Keratinocyte (primary cell): ENCODE measurements around the gene FRMPD1. TPM values are rescaled to one million over a fixed set of nuclear protein-coding genes. Genes with fewer than 3 reads are reported as not detected.

Source experiments
- DNase-seq: peaks from one replicate; pipeline ENCODE4 v3.0.0-alpha.2; 2011; ENCODE audit warnings: low read depth, missing footprints, low spot score
- FAIRE-seq: peaks from 2 replicates; lab custom pipeline; 2011; peaks lifted over from hg19 to GRCh38; lab: Jason Lieb, UNC
- H2AFZ ChIP-seq: 2 replicates; pipeline ENCODE4 v1.6.0; 2012; ENCODE audit warnings: low read length, control low read depth, inconsistent platforms; ENCODE audit not compliant: control insufficient read depth
- H3K27ac ChIP-seq: 2 replicates; pipeline ENCODE4 v1.5.1; 2011; ENCODE audit warnings: low read length; ENCODE audit not compliant: control insufficient read depth, insufficient read depth
- H3K27me3 ChIP-seq: 3 replicates; pipeline ENCODE4 v1.6.0; 2011; ENCODE audit warnings: low read length; ENCODE audit not compliant: control insufficient read depth, insufficient read depth; ENCODE audit errors: extremely low read depth
- H3K36me3 ChIP-seq, 2 experiments: 2 replicates in 1 of 2; 3 replicates in 1 of 2; pipeline ENCODE4 v1.5.1; 2011; ENCODE audit warnings: low read length in 2 of 2, mild to moderate bottlenecking in 1 of 2; ENCODE audit not compliant: control insufficient read depth in 2 of 2, insufficient read depth in 2 of 2; ENCODE audit errors: extremely low read depth in 1 of 2
- H3K4me1 ChIP-seq: 3 replicates; pipeline ENCODE4 v1.5.1; 2011; ENCODE audit warnings: low read length; ENCODE audit not compliant: control insufficient read depth, insufficient read depth; ENCODE audit errors: extremely low read depth
- H3K4me2 ChIP-seq: 3 replicates; pipeline ENCODE4 v1.6.0; 2011; ENCODE audit warnings: low read depth, low read length; ENCODE audit not compliant: control insufficient read depth, insufficient read depth; ENCODE audit errors: extremely low read depth
- H3K4me3 ChIP-seq, 3 experiments: fragments of 200-600 bp in 1 of 3; sonication (generic) in 1 of 3; 2 replicates in 2 of 3; 3 replicates in 1 of 3; pipeline ENCODE4 v1.5.1; 2011 to 2016; ENCODE audit warnings: low read length in 3 of 3, mild to moderate bottlenecking in 3 of 3, control low read depth in 2 of 3, inconsistent platforms in 1 of 3, low read depth in 1 of 3, mixed read lengths in 1 of 3, mixed run types in 1 of 3, moderate library complexity in 1 of 3; ENCODE audit not compliant: control insufficient read depth in 2 of 3, insufficient read depth in 2 of 3; ENCODE audit errors: extremely low read depth in 1 of 3
- H3K79me2 ChIP-seq: 2 replicates; pipeline ENCODE4 v1.6.0; 2012; ENCODE audit warnings: low read length; ENCODE audit not compliant: control insufficient read depth, insufficient read depth
- H3K9ac ChIP-seq: 3 replicates; pipeline ENCODE4 v1.6.0; 2011; ENCODE audit warnings: low read length; ENCODE audit not compliant: control insufficient read depth, insufficient read depth; ENCODE audit errors: extremely low read depth
- H3K9me1 ChIP-seq: 3 replicates; pipeline ENCODE4 v1.6.0; 2011; ENCODE audit warnings: low read length; ENCODE audit not compliant: control insufficient read depth, insufficient read depth; ENCODE audit errors: extremely low read depth
- H3K9me3 ChIP-seq: 2 replicates; pipeline ENCODE4 v1.5.1; 2012; ENCODE audit warnings: low read depth, low read length; ENCODE audit not compliant: control insufficient read depth
- H4K20me1 ChIP-seq: 3 replicates; pipeline ENCODE4 v1.6.0; 2011; ENCODE audit warnings: low read length; ENCODE audit not compliant: control insufficient read depth, insufficient read depth; ENCODE audit errors: extremely low read depth
- EZH2 ChIP-seq: IDR thresholded peaks from one replicate; pipeline ENCODE4 v1.6.1; 2012; ENCODE audit warnings: inconsistent platforms, mild to moderate bottlenecking, low read length, moderate library complexity
- dilution Hi-C: fragments of 300-500 bp; cut with MboI; formaldehyde crosslinking; loops from one replicate; pipeline ENCODE4 v1.7.0; 2020; ENCODE audit warnings: low sequenced_read_pairs; ENCODE audit not compliant: extremely low pct_ligation_motif_present
- polyA plus RNA-seq, 5 experiments: library from polyadenylated mRNA; depleted of rRNA in 3 of 5; stranded (reverse) in 3 of 5; stranded (forward) in 1 of 5; unstranded in 1 of 5; fragments of >200 nt; gene quantifications; 1 replicate in 1 of 5; 2 replicates in 3 of 5; 3 replicates in 1 of 5; pipeline versions ENCODE4 v1.2.1 to v1.2.3, GENCODE V29; 2011 to 2012; ENCODE audit warnings: missing spikeins in 2 of 5, low read depth in 1 of 5, low replicate concordance in 1 of 5
- TF ChIP-seq, protein P1 (sequence below), 3 experiments: IDR thresholded peaks in 1 of 3; conservative IDR thresholded peaks in 1 of 3; optimal IDR thresholded peaks in 1 of 3; 2 replicates in 2 of 3; 3 replicates in 1 of 3; pipeline versions ENCODE3 to v1.5.1; 2011; ENCODE audit warnings: low read length in 3 of 3, mild to moderate bottlenecking in 3 of 3, moderate library complexity in 2 of 3, control low read depth in 1 of 3, inconsistent platforms in 1 of 3; ENCODE audit not compliant: insufficient read depth in 2 of 3; ENCODE audit errors: extremely low read depth in 1 of 3

FRMPD1 gene
- polyA plus RNA-seq, 1 donor (not counting 4 experiments of a cell fraction or from before 2014, with no cell fraction given): 0.01 TPM

DNA sequence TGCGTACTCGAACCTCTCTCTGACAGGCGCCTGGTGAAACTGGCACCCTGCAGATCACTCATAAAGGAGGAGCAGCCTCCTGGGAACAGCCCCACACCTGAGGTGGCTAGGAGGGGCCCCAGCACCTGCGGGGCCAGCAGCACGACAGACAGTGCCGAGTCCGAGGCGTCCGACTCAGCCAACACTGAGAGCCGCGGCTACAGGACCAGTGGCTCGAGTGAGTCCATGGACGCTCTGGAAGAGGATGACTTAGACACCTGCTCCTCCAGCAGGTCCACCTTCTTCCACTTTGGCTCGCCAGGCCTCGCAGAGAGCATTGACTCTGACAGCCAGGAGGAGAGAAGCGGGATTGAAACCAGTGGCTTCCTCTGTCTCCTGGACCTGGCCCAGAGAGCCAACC is 89.4 kb downstream of the FRMPD1 start:
- H4K20me1 ChIP-seq: no peaks in the 10 kb centered on the region
- H3K4me3 ChIP-seq: no peak overlapping the region
- no peak overlapping the region for H3K27ac ChIP-seq
- no peaks in the 10 kb centered on the region for H3K36me3 ChIP-seq
- H3K4me1 ChIP-seq: no peaks in the 10 kb centered on the region
- H2AFZ ChIP-seq: no peak overlapping the region
- TF ChIP-seq, protein P1, sequence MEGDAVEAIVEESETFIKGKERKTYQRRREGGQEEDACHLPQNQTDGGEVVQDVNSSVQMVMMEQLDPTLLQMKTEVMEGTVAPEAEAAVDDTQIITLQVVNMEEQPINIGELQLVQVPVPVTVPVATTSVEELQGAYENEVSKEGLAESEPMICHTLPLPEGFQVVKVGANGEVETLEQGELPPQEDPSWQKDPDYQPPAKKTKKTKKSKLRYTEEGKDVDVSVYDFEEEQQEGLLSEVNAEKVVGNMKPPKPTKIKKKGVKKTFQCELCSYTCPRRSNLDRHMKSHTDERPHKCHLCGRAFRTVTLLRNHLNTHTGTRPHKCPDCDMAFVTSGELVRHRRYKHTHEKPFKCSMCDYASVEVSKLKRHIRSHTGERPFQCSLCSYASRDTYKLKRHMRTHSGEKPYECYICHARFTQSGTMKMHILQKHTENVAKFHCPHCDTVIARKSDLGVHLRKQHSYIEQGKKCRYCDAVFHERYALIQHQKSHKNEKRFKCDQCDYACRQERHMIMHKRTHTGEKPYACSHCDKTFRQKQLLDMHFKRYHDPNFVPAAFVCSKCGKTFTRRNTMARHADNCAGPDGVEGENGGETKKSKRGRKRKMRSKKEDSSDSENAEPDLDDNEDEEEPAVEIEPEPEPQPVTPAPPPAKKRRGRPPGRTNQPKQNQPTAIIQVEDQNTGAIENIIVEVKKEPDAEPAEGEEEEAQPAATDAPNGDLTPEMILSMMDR (optimal IDR thresholded peaks at IDR 0.05 in 1 of 3, IDR thresholded peaks at IDR 0.05 in 1 of 3, conservative IDR thresholded peaks at IDR 0.05 in 1 of 3; ENCODE audit: extremely low read depth in 1 of 3, insufficient read depth in 2 of 3, low read length in 3 of 3): no peak
- H3K4me2 ChIP-seq: no peak overlapping the region
- no peaks in the 10 kb centered on the region for H3K9me1 ChIP-seq
- H3K79me2 ChIP-seq: no peaks in the 10 kb centered on the region
- dilution Hi-C loops: no loop called here
- DNase-seq (no peak), FAIRE-seq (no peak)
- peaks cover 3% of the 10 kb centered on the region for H3K27me3 ChIP-seq
- no peak overlapping the region for H3K9ac ChIP-seq
- no peaks in the 10 kb centered on the region for H3K9me3 ChIP-seq

DNA sequence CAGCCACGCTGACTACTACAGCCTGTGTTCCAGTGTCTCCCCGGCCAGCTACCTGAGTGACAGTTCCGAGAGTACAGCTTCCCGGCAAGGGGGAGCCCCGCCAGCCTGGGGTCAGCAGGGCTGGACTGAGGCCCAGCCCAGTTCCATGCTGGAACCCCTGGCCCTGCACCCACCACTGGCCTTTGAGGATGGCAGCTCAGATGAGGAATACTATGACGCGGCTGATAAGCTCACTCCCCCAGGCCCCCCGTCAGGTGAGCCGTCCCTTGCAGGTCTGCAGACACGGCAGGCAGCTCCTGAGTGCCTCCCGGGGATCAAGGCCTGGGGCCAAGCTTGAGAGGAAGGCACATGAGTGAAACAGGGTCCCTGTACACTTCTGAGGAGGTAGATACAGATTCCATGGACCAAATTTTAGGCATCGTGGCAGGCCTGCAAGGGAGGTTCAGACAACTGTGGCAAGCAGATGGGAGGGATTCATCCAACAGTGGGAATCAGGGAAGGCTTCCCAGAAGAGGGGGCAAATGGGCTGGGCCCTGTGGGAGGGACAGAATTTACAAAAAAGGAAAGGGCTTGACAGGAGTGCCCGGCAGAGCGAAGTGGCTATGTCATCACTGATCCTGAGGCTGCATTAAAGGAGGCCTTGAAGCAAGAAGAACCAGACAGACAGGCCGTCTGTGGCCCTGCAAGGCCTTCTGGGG is 90.0 kb downstream of the FRMPD1 start:
- Histone ChIP-seq H3K4me1 (no peaks in the 10 kb centered on the region), H3K36me3 (no peaks in the 10 kb centered on the region), H3K27me3 (peaks cover 9% of the 10 kb centered on the region), H3K79me2 (no peaks in the 10 kb centered on the region), H3K9ac (no peak overlapping the region), H3K4me2 (no peak overlapping the region), H3K9me3 (no peaks in the 10 kb centered on the region), H2AFZ (no peak overlapping the region), H3K9me1 (no peaks in the 10 kb centered on the region), H4K20me1 (no peaks in the 10 kb centered on the region), H3K4me3 (no peak overlapping the region), H3K27ac (no peak overlapping the region)
- DNase-seq (no peak), FAIRE-seq (no peak)
- no peak for TF ChIP-seq EZH2
- TF ChIP-seq, protein P1 (optimal IDR thresholded peaks at IDR 0.05 in 1 of 3, IDR thresholded peaks at IDR 0.05 in 1 of 3, conservative IDR thresholded peaks at IDR 0.05 in 1 of 3; ENCODE audit: extremely low read depth in 1 of 3, insufficient read depth in 2 of 3, low read length in 3 of 3): no peak
- dilution Hi-C loops: no loop called here
